Fibroblast of skin of right biceps (primary cell): Measurements from ENCODE around the gene DAPK2.

Experiments
- DNase-seq: peaks from one replicate; pipeline ENCODE4 v3.0.0-alpha.2; 2013

Gene DAPK2

DNA sequence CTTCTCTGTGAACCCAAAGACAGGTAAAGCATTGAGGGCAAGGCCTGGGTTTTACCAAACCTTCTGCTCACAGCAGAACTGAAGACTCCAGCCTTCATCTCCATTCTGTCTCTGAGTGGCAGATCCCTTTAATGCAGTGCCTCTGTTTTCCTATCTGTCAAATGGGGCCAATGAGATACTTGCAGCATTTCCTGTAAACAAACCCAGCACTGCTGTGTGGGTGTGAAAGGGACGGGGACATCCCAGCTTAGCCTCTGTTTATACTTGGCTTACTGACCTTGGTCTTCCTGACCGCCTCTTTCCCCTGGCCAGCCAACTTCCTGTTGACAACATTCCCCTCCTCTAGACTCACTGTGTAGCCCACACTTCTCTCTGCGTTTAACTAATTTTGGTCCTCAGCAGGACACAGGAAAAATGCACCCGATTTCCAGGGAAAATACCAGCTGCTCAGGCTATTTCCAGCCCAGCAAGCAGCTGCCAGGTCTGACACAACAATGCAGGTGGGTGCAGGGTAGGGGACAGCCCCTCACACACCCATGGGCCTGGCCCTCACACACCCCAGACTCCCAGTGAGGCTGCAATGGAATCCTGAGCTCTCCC, 106.7 kb downstream of the DAPK2 start:
- DNase-seq, result peak; percentile 33

GRCh38 chr15:63938486-63939061, 107.7 kb downstream of the DAPK2 start:
- no peak for DNase-seq

DNA sequence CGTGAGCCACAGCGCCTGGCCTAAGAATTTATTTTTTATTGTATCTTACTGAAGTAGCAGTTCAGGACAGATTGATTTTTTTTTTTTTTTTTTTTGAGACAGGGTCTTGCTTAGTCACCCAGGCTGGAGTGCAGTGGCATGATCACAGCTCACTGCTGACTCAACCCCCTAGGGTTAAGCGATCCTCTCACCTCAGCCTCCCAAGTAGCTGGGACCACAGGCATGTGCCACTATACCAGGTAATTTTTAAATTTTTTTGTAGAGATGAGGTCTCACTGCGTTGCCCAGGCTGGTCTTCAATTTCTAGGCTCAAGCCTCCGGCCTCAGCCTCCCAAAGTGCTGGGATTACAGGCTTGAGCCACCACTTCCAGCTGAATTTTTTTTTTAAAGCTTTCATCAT, 112.8 kb downstream of the DAPK2 start:
- DNase-seq, result peak; percentile 79

GRCh38 chr15:63931556-63931955, 114.7 kb downstream of the DAPK2 start:
- DNase-seq, result no peak

DNA sequence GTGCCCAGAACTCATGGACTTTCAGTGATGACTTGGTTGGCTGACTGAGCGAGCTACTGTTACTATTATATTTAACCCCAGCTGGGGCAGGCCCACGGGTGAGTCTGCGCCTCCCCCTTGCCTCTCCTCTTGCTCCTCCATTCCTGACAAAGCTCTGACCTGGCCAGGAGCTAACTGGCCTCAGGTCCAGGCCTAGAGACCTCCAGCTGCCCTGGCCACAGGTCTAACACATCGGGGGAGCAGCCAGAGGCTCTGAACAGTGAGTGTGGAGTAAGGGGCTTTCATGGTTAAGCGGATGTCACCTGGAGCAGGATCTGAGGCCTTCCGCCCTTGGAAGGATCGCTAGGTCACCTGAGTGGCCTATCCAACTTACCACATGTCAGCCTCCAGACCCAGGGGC, 116.3 kb downstream of the DAPK2 start:
- DNase-seq, result no peak

DNA sequence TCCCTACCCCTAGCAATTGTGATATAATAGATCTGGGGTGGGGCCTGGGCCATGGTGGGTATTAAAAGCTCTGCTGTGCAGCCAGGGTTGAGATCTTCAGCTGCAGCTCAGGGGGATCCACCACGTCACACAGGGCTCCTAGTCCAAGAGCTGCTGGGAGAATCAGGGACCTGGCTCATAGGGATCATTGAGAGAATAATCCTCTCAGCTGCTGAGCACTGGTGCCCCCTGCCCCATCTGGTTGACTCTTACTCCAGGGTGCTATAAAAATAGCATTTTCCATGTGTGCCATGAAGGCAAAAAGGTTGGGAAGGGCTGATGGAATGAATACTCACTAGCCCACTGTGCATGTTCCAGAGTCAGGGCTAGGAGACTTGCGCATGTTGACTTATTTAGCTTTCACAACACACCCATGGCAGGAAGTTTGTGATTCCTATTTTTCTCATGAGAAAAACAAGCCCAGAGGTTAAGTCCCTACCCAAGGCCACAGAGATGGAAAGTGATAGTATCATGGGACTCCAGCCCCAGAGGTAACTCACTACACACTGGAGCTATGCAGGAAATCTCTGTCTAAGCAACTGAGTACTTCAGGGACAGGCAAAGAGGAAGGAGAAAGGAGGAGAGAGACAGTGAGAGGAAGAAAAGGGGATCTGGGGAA, 118.0 kb downstream of the DAPK2 start:
- DNase-seq, result no peak

DNA sequence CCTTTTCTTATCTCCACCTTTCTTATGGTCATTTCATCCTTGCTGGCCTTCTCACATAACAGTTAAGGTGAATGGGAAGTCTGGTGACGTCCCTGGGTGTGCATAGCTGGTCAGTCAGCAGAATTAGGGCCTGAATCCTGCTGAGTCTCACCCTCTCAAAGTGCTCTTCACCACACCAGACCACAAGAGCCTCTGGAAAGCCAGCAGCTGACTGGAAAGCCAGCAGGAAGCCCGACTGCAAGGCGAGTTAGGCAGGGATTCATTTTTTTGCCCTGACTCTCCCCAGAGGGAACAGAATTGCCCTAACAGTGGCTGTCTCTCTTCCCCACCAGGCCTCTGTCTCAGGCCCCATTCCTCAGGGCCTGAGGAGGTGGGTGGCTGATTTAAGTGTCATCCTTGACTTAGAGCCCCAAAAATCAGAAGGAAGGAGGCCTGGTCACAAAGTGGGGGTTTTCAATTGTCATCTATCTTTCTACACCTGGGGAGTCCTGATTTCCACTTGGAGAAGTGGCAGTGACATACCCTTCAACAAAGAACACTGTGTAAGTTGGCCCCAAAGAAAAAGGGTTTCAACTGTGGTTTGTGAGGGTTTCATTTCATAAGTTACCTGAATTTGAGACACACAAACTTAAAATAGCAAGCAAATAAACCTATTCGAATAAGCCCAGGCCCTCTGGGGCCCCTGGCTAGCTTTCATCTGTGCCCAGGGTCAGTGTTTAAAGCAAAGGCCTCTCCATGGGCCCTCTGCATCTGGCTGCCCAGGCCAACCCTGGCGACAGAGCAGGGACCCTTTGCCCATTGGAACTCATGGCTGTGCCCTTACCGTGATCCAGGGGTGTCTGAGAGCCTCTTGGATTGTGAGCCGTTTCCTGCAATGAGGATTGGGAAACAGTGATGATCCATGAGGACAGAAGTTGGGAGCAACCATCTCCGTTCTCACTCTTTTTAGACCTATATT, 122.0 kb downstream of the DAPK2 start:
- no peak for DNase-seq

- DNase-seq, result no peak
Measured at GRCh38 chr15:63922916-63923315, 123.4 kb downstream of the DAPK2 start.

DNA sequence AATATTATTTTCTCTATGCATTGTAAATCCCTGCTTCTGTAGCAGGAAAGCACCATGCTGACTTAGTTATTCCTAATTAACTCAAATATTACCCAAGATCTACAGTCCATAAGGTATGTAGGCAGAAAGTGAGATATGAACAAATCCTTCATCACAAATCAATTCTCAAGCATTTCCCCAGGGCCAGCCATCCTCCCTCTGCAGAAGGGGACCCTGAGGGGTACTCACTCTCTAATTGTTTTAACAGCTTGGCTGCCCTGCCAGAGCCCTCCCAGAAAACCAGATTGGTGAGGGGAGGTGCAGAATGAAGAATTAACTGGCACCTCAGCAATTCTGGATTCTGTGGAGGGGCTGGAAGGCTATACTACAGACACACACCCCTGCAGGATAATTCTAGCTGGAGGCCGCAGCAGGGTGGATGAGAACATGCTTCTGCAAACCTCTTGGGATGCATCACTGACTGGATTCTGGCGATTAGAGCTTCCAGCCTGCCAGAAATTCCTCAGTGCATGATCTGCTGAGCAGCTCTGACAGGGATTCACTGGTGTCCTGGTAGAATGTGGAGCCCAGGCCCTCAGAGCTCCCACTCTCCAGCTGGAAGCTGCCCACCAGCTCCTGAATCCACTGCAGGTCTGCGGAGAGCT, 123.9 kb downstream of the DAPK2 start:
- no peak for DNase-seq

DNA sequence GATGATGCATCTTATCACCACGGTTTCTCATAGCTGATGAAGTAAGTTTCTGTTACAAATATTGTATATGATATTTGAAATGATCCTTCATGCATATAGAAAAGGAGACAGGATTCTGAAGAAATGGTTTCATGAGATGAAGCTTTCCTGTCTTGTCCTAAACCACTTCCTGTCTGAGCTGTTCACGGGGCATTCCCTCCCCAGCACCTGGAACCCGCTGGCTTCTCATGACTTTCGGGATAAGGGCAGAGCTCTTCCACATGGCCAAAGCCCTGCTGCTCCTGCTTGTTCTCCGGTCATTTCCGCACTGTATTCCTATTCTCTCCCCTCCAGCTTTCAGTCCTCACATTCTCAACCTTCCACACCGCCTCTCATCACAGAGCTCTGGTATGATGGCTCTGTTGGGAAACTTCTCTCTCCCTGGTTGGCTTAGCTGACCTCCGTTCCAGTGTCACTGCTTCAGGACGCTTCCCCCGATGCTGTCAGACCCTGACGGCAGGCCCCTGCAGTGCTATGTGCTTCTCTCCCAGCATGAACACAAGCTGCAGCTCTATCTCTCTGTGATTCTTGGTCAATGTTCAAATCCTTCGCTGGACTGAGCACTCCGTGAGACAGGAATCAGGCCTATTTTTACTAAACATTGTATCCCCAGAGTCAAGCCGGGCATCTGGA, 125.6 kb downstream of the DAPK2 start:
- DNase-seq, result no peak

GRCh38 chr15:63918901-63919348, 127.4 kb downstream of the DAPK2 start:
- DNase-seq, result no peak

DNA sequence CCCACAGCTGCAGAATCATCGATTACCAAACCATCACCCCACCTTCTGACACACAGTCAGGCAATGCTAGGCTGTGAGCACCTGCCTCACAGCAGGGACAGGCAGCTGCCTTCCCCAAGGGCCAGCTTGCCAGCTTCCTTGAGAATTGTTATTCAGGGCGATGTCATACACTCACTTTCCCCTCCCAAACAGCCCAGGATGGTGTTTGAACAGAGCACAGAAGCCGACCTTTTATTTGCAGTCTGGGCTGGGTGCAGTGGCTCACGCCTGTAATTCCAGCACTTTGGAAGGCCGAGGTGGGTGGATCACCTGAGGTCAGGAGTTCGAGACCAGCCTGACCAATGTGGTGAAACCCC, 128.0 kb downstream of the DAPK2 start:
- DNase-seq, result no peak

DNA sequence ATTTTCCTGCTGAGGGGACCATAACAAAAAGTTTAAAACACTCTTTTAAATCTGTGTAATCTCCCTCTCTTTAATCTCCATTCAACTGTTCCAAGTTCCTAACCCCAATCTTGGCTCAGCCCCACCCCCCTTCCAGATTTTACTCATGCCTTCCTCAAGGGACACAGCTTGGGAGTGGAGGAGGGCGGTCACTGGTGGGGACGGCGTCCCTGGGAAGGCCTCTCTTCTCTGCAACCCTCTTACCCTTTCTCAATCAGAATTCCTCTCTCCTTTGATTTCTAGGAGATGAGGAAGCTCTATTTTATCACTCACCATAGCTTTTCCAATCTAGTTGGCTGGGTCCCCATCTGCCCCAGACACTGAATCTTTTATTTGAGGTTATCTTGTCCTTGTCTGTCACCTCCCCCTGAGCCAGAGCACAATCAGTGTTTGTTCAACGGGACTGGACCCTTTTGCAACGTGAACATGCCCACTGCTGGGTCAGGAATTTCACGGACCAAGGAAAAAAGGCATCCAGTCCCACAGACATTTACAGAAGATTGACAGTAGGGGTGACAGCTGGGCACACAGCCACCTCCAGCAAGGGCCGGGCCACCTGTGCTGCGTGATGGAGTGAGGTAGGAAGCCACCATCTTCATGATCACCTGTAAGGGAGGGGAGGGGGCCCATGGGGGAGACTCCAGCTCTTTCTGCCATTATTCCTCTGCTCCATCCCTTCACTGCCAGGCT, 128.5 kb downstream of the DAPK2 start:
- no peak for DNase-seq

GRCh38 chr15:63915873-63916771, 130.2 kb downstream of the DAPK2 start:
- peak; percentile 27 for DNase-seq

DNA sequence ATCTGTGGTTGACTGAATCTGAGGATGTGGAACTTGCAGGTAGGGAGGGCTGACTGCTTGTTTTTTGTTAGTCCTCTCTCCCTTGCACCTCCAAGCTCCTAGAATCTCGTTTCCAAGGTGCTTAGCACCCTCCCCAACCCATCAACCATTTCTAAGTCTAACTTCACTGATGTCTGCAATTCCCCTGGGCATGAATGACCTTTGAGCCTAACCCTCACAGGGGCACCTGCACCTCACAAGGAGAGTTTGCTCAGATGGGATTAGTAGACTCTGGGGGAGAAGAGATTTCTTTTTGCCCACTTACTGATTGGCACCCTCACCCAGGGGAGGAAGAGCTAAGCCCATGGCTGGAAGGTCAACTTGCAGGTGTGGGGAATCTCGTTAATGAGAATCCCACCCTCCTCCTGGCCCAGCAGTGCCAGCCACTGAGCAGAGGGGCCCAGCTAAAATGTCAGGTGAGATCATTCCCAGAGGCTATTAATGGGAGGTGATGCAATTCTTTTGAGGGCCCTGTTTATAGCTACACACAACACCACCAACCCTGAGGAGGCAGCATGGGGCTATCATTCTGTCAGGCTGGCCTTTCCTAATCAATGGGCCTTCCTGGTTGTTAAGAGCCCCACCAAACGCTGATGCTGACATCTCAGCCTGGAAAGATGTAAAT, 130.9 kb downstream of the DAPK2 start:
- no peak for DNase-seq

- DNase-seq, result no peak
Measured at GRCh38 chr15:63913786-63914315, 132.4 kb downstream of the DAPK2 start.

- DNase-seq, result no peak
Measured at GRCh38 chr15:63913336-63913735, 132.9 kb downstream of the DAPK2 start.

DNA sequence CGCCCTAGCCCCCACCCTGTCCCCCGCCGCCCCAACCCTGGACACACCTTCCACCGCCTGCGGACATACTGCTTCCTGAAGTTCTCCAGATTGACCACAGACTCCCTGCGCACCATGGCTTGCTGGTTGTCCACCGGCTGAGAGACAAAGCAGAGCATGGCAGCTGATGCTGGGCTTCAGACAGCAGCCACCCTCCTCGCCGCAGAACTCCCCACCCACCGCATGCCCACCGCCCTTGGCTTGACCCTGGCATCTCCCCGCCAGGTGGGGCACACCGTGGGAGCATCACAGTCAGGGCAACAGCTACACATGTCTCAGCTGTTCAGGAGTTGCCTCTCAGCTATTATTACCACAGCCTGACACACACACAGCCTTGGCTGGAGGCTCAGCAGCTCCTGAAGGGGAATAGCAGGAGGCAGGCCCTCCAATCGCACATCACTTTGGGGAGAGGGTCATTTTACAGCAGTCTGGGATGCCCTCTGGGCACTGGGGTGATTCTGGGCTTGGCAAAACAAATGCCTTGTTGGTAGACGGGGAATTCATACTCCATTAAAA, 134.1 kb downstream of the DAPK2 start:
- no peak for DNase-seq

- DNase-seq, result no peak
Measured at GRCh38 chr15:63911160-63911559, 135.1 kb downstream of the DAPK2 start.
